ENCODE measurements around the gene PSTPIP2.

DNA sequence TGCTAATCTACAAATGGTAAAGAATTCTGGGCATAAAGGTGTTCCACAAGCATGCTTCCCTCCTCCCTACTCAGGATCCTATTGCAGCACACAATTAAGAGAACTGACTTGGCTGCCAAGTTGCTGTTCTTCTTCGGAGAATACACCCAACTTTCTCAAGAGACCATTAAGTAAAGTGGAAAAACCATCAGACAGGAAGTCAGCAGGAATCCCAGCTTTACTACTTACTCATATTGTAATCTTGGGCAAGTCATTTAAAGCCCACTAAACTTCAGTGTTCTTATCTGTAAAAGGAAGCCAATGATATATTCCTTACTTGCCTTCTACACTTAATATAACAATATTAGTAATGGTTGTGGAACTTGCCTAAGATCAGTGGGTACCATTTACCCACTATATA lies 37.8 kb downstream of the PSTPIP2 start:
- TF ChIP-seq, protein P1, sequence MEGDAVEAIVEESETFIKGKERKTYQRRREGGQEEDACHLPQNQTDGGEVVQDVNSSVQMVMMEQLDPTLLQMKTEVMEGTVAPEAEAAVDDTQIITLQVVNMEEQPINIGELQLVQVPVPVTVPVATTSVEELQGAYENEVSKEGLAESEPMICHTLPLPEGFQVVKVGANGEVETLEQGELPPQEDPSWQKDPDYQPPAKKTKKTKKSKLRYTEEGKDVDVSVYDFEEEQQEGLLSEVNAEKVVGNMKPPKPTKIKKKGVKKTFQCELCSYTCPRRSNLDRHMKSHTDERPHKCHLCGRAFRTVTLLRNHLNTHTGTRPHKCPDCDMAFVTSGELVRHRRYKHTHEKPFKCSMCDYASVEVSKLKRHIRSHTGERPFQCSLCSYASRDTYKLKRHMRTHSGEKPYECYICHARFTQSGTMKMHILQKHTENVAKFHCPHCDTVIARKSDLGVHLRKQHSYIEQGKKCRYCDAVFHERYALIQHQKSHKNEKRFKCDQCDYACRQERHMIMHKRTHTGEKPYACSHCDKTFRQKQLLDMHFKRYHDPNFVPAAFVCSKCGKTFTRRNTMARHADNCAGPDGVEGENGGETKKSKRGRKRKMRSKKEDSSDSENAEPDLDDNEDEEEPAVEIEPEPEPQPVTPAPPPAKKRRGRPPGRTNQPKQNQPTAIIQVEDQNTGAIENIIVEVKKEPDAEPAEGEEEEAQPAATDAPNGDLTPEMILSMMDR (IDR thresholded peaks at IDR 0.05): no peak
- TF ChIP-seq POLR2A (IDR thresholded peaks at IDR 0.05) (no peak), POLR2AphosphoS5 (IDR thresholded peaks at IDR 0.05) (no peak), EP300 (IDR thresholded peaks at IDR 0.05) (no peak)

Measured in gastroesophageal sphincter (tissue), 3 donors.